RPMI7951 (cell line): ENCODE results near the gene PCIF1. TPM values are rescaled to one million over a fixed set of nuclear protein-coding genes. Genes with fewer than 3 reads are reported as not detected.

Source experiments
- DNase-seq: peaks from one replicate; pipeline ENCODE4 v3.0.0-alpha.2; 2012; ENCODE audit warnings: low read depth
- total RNA-seq: library from RNA; depleted of rRNA; stranded (reverse); fragments of >200 nt; shearing (Covaris generic); gene quantifications from 2 replicates; pipeline ENCODE4 v1.2.3, GENCODE V29; 2014

The PCIF1 gene
- total RNA-seq, 1 experiment from 2014 or later = 13.6 TPM

- DNase-seq = no peak
These were observed 29.6 kb upstream of the PCIF1 start for GRCh38 chr20:45904583-45905504.

- peak; percentile 94 for DNase-seq
These were observed 28.9 kb upstream of the PCIF1 start for GRCh38 chr20:45905505-45906079.

GRCh38 chr20:45907219-45907948 lies 27.1 kb upstream of the PCIF1 start:
- no peak for DNase-seq

GRCh38 chr20:45908084-45908483 lies 26.4 kb upstream of the PCIF1 start:
- no peak for DNase-seq

GRCh38 chr20:45909336-45909808 lies 25.1 kb upstream of the PCIF1 start:
- no peak for DNase-seq

- DNase-seq = no peak
These were observed 24.4 kb upstream of the PCIF1 start for GRCh38 chr20:45909817-45910669.

- peak; percentile 100 for DNase-seq
These were observed 23.6 kb upstream of the PCIF1 start for GRCh38 chr20:45910670-45911485.

- peak; percentile 80 for DNase-seq
These were observed 22.8 kb upstream of the PCIF1 start, which contains the start of gene PLTP for GRCh38 chr20:45911486-45912343. PLTP (minus strand) TSS chr20:45912155; CDS start chr20:45911452, 703 bp downstream.

- no peak for DNase-seq
These were observed 22.2 kb upstream of the PCIF1 start for GRCh38 chr20:45912344-45912682.

GRCh38 chr20:45913116-45913515 lies 21.4 kb upstream of the PCIF1 start:
- no peak for DNase-seq

GRCh38 chr20:45917790-45918141 lies 16.7 kb upstream of the PCIF1 start:
- DNase-seq = no peak

- DNase-seq = no peak
These were observed 16.2 kb upstream of the PCIF1 start for GRCh38 chr20:45918182-45918737.

GRCh38 chr20:45918779-45919537 lies 15.5 kb upstream of the PCIF1 start:
- DNase-seq = no peak

GRCh38 chr20:45919542-45920399 lies 14.7 kb upstream of the PCIF1 start:
- DNase-seq = peak; percentile 39

- no peak for DNase-seq
These were observed 13.8 kb upstream of the PCIF1 start for GRCh38 chr20:45920462-45921336.

GRCh38 chr20:45921337-45922189 lies 12.9 kb upstream of the PCIF1 start:
- DNase-seq = no peak
